GM20431 (cell line): Measurements from ENCODE around the gene PACSIN1.

ENCODE experiments used
- in situ Hi-C: fragments of 300-500 bp; cut with MseI, MboI; formaldehyde crosslinking; loops from one replicate; pipeline ENCODE4 v1.15.0; 2020; ENCODE audit warnings: low sequenced_read_pairs; ENCODE audit not compliant: unreplicated experiment

The PACSIN1 gene

DNA sequence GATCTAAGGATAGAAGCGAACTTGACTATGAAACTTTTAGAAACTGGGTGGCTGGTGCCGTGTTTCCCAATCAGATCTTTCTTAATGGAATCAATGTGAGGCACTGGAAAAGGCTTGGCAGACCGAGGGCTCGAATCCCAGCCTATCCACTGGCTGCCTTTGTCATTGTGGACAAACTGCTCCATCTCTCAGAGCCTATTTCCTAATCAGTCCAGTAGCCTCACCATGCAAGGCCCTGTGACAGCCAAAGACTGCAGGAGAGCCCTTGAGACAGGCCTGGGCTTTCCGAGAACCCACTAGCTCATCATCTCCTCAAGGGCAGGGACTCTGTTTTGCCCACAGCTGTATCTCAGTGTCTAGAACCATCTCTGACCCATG is 46.9 kb downstream of the PACSIN1 start:
- in situ Hi-C loops, result no loop called here

DNA sequence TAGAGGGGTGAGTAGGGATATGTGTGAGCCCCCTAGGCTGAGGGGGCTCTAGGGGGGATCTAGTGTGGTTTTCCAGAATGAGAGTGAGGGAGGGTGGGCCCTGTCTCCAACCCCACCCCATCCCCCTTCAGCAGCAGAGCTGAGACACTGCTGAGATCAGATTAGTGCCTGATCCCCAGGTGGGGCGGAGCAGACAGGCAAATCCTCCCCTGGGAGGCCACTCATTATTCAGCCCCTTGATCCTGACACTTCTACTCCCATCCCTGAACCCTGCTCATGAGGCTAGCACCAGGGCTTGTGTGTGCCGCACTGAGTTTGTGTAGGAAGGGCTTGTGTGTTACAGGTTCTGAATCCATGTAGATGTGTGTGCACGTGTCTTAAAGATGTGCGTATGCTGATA is 47.8 kb downstream of the PACSIN1 start:
- in situ Hi-C loops, result no loop called here

GRCh38 chr6:34514112-34514511 is 48.2 kb downstream of the PACSIN1 start:
- in situ Hi-C loops, result no loop called here

DNA sequence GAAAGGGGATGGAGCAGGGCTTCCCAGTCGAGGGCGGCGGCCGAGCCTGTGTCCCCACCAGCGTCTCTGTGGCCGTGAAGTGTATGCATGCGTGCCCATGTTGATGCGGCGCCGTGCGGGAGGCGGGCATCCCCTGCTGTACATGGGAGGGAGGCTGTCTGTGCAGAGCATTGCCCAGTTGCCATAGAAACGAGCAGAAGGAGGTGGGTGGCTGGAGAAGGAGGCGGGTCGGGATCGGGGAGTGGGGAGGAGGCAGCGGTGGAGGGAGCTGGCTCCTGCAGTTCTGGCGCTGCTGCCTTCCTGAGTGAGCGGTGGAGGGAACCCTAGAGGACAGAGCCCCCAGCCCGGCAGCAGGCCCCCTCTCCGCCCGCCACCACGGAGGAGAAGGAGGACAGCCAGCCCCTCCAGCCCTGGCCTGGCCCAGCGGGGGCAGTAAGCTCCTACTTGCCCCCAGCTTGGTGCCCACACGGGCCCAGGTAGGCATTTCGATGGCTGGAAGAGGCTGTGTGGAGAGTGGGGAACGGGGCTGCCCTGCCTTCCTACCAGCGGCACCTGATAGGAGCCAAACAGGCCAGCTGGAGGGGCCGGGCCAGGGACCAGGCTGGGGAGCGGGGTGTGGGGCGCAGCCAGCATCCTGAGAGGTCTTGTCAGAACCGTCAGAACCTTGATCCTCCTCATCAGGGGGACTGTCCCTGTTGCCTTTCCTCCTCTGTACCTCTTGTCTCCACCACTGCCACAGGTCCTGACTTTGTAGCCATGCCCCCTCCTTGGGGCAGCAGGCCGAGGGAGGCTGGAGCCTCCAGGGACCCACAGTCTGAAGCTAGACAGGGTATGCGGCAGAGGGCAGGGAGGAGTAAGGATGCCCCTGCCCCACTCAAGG is 49.0 kb downstream of the PACSIN1 start:
- in situ Hi-C loops, result no loop called here

DNA sequence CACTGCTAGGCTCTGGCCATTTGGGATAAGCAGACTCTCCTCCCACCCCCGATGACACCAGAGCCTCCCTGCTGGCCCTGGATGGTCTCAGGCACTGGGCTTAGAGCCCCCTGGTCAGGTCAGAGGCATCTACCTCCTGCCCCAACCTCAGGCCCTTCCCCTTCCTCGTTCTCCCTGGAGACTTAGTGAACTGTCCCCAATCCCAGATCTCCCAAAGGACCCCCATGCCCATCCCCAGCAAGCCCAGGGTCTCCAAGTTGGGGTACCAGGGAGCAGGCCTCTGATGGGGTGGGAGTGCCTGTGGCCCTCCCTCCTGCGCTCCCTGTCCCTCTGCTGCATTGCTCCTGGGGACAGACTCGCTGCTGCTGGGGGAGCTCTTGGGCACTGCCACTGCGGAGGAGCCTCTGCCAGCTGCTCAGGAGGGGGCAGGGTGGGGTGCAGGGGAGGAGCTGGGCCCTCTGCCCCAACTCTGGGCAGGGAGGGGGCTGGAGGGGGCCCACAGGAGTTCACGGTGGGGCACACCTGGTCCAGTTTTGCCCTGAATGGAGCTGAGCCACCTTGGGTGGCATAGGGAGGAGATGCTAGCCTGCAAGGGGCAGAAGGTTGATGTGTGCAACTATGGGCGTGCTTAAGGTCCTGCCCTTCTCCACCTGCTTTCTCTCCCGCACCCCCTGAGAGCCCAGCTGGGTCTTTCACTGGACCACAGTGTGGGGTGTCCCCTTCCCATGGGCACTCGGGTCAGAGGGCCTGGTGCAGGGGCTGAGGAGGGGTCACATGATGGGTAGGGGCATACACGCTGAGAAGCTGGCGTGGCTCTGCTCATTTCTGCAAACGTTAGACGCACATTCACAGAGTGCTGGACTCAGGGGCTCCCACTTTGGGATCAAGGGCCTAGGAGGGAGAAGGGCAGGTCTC is 49.9 kb downstream of the PACSIN1 start:
- in situ Hi-C loops, result no loop called here

- in situ Hi-C loops, result no loop called here
Measured at GRCh38 chr6:34516391-34517324, 50.8 kb downstream of the PACSIN1 start.

GRCh38 chr6:34517461-34517881 is 51.6 kb downstream of the PACSIN1 start:
- in situ Hi-C loops, result no loop called here

DNA sequence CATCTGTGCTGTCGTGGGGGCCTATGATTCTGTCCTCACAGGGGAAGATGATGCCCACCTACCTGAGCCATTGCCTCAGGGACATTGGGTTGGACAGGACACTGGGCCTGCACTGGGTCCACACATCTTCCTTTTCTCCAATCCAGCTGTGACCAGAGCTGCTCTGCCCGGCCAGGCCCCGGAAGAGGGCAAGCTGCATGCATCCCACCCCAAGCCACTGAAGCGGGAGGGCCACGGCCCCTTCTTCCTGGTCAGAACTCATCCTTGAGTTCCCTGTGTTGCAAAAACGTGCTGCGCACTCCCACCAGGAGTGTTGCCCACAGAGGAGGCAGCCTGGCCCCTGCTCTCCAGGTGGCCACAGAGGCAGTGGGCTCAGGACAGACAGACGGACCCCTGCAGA is 52.1 kb downstream of the PACSIN1 start:
- in situ Hi-C loops, result no loop called here

- in situ Hi-C loops, result no loop called here
Measured at GRCh38 chr6:34518669-34519365, 52.9 kb downstream of the PACSIN1 start.

DNA sequence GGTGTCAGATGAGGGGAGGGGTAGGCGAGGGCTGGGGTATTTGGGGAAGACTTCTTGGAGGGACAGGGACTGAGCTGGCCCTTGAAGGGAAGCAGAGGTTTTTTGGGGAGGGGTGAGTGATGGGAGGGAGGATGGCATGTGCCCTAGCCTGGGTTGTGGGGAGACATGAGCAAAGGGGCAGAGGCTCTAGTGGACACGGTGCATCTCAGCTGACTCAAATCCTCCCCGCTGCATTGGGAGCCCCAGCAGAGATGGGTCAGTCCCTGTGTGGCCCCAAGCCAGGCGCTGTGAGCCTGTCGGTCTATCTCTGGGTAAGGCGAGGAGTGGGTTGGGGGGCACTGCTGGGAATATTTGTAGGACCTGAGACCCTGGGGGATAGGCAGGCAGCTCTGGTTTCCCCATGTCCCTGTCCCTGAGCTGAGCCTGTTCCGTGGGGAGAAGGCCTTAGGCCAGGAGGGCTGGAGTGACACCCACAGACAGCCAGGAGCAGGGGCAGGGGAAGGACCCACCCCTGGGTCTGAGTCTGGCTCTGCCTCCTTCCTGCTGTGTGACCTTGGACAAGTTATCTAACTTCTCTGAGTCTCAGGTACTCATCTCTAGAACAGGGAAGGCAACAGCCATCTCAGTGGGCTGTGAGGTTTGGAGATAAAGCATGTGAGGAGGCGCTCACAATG is 54.2 kb downstream of the PACSIN1 start:
- in situ Hi-C loops, result no loop called here

GRCh38 chr6:34520645-34521462 is 55.0 kb downstream of the PACSIN1 start:
- in situ Hi-C loops, result no loop called here

DNA sequence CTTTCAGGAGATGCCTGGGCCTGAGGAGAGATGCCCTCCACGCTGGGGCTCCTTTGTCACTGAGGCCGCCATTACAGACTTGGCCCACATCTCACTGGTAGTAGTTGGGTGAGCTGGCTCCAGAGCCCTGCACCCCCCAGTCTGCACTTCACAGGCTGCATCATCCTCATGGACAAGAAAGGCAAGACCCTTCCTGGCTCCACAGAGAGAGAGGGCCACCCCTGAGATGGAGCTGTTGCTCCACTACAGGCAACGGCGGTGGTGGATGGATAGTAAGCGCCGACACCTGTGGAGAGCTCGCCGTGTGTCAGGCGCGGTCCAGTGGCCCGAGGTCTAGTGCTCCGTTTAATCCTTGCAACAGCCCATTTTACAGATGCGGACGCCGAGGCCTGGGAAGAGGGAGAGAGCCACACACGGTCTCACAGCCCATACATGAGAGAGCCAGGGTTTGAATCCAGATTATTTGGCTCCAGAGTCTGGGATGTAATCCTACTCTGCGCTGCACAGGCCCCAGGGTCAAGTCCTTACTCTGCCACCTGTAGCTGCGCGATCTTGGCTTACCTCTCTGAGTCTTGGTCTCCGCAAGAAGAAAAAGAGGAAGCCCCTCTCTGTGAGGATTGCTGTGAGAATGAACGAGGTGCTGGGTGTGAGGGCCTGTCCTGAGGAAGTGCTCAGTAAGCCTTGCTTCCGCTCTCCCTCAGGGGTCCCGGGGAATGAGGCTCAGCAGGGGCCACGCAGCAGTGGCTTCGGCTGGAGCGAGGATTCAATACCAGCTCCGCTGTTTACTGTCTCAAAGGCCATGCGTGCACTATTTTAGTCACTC is 55.8 kb downstream of the PACSIN1 start:
- in situ Hi-C loops, result no loop called here

- in situ Hi-C loops, result no loop called here
Measured at GRCh38 chr6:34522761-34523160, 56.9 kb downstream of the PACSIN1 start.

- in situ Hi-C loops, result no loop called here
Measured at GRCh38 chr6:34523441-34524206, 57.7 kb downstream of the PACSIN1 start.

DNA sequence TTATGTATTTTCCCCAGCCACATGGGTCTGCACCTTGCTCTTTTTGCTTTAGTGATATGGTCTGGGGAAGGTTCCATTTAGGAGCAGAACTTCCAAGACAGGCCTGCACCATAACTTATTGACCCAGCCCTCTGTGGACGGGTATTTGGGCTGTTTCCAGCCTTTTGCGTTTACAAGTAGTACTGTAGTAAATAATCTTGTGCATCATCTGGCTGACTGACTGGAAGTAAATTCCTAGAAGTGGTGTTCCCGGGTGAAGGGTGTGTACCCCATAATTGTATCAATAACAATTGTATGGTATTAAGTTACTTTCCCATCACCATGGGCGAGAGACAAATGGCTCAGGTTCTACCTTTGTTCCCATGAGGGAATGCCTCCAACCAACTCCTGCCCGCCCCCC is 58.6 kb downstream of the PACSIN1 start:
- in situ Hi-C loops, result no loop called here

DNA sequence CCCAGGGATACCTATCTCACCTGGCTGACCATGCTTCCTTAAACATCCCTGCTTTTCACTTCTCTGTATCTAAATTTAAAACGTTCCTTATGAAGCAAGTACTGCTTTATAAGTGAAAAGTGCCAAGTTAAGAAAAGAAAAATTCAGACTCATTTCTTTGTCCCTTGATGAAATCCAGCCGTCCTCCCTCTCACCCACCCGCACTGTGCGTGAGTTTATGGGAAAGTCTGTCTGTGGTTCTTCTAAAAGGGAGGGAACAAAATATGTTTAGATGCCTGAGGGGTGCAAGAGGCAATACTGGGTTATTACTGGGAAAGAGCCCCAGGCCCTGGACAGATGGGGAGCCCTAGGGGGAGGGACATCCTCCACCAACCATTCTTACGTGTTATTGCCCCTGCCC is 59.1 kb downstream of the PACSIN1 start:
- in situ Hi-C loops, result no loop called here
